Measurements from ENCODE around the gene TRAPPC1. TPM values are rescaled to one million over a fixed set of nuclear protein-coding genes. Genes with fewer than 3 reads are reported as not detected.
A peak's percentile ranks its signal among the peaks of the same experiment; 100 is the strongest.

The TRAPPC1 gene
- total RNA-seq, 4 donors from 2014 or later = 19.4 to 41.7 (median 30.0) TPM

- DNase-seq (peak; percentile 14 to 75), ATAC-seq (peak; percentile 95 to 100)
- in situ Hi-C loops (cut with MboI; ENCODE audit: low sequenced_read_pairs in 4 of 4) (no loop called here), intact Hi-C loops (cut with DNase I; ENCODE audit: low total_unique reads) (loop anchor here (2.0 kb wide), 1 partner anchor 17 kb away; no protein-coding TSS in a partner anchor)
- H3K27ac ChIP-seq = peak overlapping the region in 2 of 4 donors; percentile 52 to 55
- no peak overlapping the region for H3K4me3 ChIP-seq
- H3K27me3 ChIP-seq = no peaks in the 10 kb centered on the region
- TF ChIP-seq POLR2A (IDR thresholded peaks at IDR 0.05) = no peak
- TF ChIP-seq, protein P1, sequence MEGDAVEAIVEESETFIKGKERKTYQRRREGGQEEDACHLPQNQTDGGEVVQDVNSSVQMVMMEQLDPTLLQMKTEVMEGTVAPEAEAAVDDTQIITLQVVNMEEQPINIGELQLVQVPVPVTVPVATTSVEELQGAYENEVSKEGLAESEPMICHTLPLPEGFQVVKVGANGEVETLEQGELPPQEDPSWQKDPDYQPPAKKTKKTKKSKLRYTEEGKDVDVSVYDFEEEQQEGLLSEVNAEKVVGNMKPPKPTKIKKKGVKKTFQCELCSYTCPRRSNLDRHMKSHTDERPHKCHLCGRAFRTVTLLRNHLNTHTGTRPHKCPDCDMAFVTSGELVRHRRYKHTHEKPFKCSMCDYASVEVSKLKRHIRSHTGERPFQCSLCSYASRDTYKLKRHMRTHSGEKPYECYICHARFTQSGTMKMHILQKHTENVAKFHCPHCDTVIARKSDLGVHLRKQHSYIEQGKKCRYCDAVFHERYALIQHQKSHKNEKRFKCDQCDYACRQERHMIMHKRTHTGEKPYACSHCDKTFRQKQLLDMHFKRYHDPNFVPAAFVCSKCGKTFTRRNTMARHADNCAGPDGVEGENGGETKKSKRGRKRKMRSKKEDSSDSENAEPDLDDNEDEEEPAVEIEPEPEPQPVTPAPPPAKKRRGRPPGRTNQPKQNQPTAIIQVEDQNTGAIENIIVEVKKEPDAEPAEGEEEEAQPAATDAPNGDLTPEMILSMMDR (IDR thresholded peaks at IDR 0.05 in 4 of 5, conservative IDR thresholded peaks at IDR 0.05 in 1 of 5) = peak in 3 of 5 experiments; percentile 10 to 25 (median 20)
- no peaks in the 10 kb centered on the region for H3K9me3 ChIP-seq
- peaks cover 7 to 11% of the 10 kb centered on the region in 2 donors for H3K4me1 ChIP-seq
- H3K36me3 ChIP-seq = no peaks in the 10 kb centered on the region
Measured at GRCh38 chr17:7972131-7972785, 40.5 kb upstream of the TRAPPC1 start.

GRCh38 chr17:7971651-7972050 is 39.9 kb upstream of the TRAPPC1 start:
- no peaks in the 10 kb centered on the region for H3K36me3 ChIP-seq
- no peak overlapping the region for H3K4me3 ChIP-seq
- in situ Hi-C loops (cut with MboI; ENCODE audit: low sequenced_read_pairs in 4 of 4) = no loop called here
- no peaks in the 10 kb centered on the region for H3K27me3 ChIP-seq
- no peak overlapping the region for H3K27ac ChIP-seq
- TF ChIP-seq, protein P1 (IDR thresholded peaks at IDR 0.05 in 4 of 5, conservative IDR thresholded peaks at IDR 0.05 in 1 of 5) = no peak
- TF ChIP-seq POLR2A (IDR thresholded peaks at IDR 0.05) = no peak
- H3K9me3 ChIP-seq = no peaks in the 10 kb centered on the region
- intact Hi-C loops (cut with DNase I; ENCODE audit: low total_unique reads) = loop anchor here (2.0 kb wide), 1 partner anchor 17 kb away; no protein-coding TSS in a partner anchor
- H3K4me1 ChIP-seq = peaks cover 7 to 11% of the 10 kb centered on the region in 2 donors
- no peak for DNase-seq
- ATAC-seq = no peak

DNA sequence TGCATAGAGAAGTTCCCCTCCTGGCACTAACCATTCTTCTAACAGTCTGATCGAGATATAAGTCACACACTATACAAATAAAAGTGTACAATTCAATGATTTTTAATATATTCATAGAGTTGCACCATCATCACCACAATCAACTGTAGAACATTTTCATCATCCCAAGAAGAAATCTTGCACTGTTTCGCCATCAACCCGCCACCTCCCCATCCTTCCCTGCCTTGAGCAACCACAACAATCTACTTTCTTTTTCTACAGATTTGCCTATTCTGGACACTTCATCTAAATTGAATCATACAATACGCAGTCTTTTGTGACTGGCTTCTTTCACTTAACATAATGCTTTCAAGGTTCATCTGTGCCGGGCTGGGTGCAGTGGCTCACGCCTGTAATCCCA is 37.7 kb upstream of the TRAPPC1 start:
- TF ChIP-seq, protein P1 (IDR thresholded peaks at IDR 0.05 in 4 of 5, conservative IDR thresholded peaks at IDR 0.05 in 1 of 5) = no peak
- TF ChIP-seq POLR2A (IDR thresholded peaks at IDR 0.05) = no peak
- no peaks in the 10 kb centered on the region for H3K36me3 ChIP-seq
- H3K27me3 ChIP-seq = no peaks in the 10 kb centered on the region
- no peak for ATAC-seq
- intact Hi-C loops (cut with DNase I; ENCODE audit: low total_unique reads) = no loop called here
- H3K9me3 ChIP-seq = no peaks in the 10 kb centered on the region
- H3K4me1 ChIP-seq = peaks cover 7 to 11% of the 10 kb centered on the region in 2 donors
- DNase-seq = no peak
- H3K27ac ChIP-seq = no peak overlapping the region
- in situ Hi-C loops (cut with MboI; ENCODE audit: low sequenced_read_pairs in 4 of 4) = no loop called here
- no peak overlapping the region for H3K4me3 ChIP-seq

GRCh38 chr17:7967751-7968150 is 36.0 kb upstream of the TRAPPC1 start:
- in situ Hi-C loops (cut with MboI; ENCODE audit: low sequenced_read_pairs in 4 of 4) = no loop called here

More at GRCh38 chr17:7967751-7968150, 36.0 kb upstream of the TRAPPC1 start:
- Histone ChIP-seq H3K9me3 (no peaks in the 10 kb centered on the region), H3K27me3 (no peaks in the 10 kb centered on the region), H3K4me3 (no peak overlapping the region), H3K36me3 (no peaks in the 10 kb centered on the region), H3K4me1 (peaks cover 7 to 9% of the 10 kb centered on the region in 2 donors), H3K27ac (no peak overlapping the region)
- intact Hi-C loops (cut with DNase I; ENCODE audit: low total_unique reads) = no loop called here
- no peak for ATAC-seq
- no peak for DNase-seq
- TF ChIP-seq POLR2A (IDR thresholded peaks at IDR 0.05) = no peak
- TF ChIP-seq, protein P1 (IDR thresholded peaks at IDR 0.05 in 4 of 5, conservative IDR thresholded peaks at IDR 0.05 in 1 of 5) = no peak
